ENCODE measurements around the gene LAPTM5.

DNA sequence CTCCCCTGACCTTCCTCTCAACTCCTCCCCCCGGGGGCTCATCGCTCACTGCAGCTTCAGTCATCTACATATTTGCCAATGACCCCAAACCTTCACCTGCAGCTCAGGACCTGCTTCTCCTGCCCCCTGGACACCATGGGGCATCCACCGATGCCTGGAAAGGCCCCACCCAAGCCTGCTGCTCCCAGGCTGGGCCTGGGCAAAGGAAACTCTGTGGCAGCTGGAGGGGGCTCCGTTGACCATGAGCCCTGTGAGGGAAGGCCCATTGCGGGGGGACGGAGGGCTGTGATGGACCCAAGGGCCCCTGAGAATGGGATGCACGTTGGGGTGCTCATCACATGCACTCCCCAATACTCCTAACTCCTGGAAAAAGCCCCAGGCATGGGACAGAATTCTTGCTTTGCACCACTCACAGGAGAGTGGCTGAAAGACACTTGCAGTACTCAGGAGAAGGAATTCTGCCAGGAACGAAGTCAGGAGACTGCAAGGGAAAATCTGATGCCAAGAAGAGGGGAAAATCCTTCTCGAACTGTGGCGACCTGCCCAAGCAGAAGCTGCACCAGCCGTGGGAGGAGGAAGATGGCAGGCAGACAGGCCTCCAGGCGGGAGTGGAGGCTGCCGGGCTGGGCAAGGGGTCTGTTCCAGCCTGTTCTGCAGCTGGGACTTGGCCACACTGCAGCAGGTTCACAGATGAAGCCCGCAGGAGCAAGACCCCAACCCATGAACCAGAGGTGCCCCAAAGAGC, 52.6 kb downstream of the LAPTM5 start:
- no peak for TF ChIP-seq POLR2AphosphoS5 (IDR thresholded peaks at IDR 0.05; ENCODE audit: insufficient read depth, low read depth, low read length)
- TF ChIP-seq EZH2 (IDR thresholded peaks at IDR 0.05; ENCODE audit: borderline replicate concordance, low read depth, low read length, severe bottlenecking): no peak
- TF ChIP-seq POLR2A (IDR thresholded peaks at IDR 0.05; ENCODE audit: low read depth, low read length): no peak
- no peak for TF ChIP-seq CTCF (IDR thresholded peaks at IDR 0.05; ENCODE audit: extremely low read depth in 1 of 2, insufficient read depth in 1 of 2, low read depth in 1 of 2, low read length in 2 of 2)
- no peak for TF ChIP-seq GATA2 (IDR thresholded peaks at IDR 0.05; ENCODE audit: insufficient read depth, insufficient read length, low read depth, low read length)
- TF ChIP-seq, protein P1, sequence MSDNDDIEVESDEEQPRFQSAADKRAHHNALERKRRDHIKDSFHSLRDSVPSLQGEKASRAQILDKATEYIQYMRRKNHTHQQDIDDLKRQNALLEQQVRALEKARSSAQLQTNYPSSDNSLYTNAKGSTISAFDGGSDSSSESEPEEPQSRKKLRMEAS (IDR thresholded peaks at IDR 0.05; ENCODE audit: insufficient read depth, insufficient read length): no peak
